22Rv1 (cell line): ENCODE data around the gene KRTAP20-2.

ENCODE experiments used
- H3K27ac ChIP-seq: fragments of 450-650 bp; 2 replicates; pipeline ENCODE4 v1.5.1; 2017
- CTCF ChIP-seq: fragments of 450-650 bp; IDR thresholded peaks from 2 replicates; pipeline ENCODE4 v1.5.1; 2017; ENCODE audit warnings: mild to moderate bottlenecking
- ZFX ChIP-seq: fragments of 450-650 bp; IDR thresholded peaks from 2 replicates; pipeline ENCODE4 v1.6.1; 2017; ENCODE audit warnings: antibody characterized with exemption, borderline replicate concordance

KRTAP20-2 gene

DNA sequence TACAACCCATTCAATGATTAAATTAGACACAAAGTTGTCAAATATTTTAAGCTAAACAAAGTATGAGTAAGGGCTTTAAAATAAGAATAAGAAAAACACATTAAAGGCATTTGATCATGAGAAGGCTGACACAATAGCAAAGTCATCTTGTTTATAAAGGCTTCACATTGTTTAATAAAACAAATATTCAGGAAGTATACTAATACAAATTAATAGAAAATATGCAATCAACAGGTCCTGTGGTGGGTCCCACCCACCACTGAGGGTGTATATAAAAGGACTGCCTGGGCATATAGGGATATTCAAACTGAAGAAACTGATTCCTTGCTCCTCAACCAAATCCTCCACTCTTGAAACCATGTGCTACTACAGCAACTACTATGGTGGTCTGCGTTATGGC, at the start of gene KRTAP20-2:
TSS of gene KRTAP20-2 (plus strand) at position 301 of the 400 bp plus-strand sequence. CDS start at position 359, 58 bp downstream.
- H3K27ac ChIP-seq, result no peak within 1 kb of the TSS
- no peak for TF ChIP-seq CTCF

GRCh38 chr21:30590297-30590696, 44.7 kb upstream of the KRTAP20-2 start, which contains the start of gene KRTAP22-2:
Gene KRTAP22-2 (minus strand): TSS chr21:30590397.
- TF ChIP-seq ZFX, result no peak
- TF ChIP-seq CTCF, result no peak
- no peak within 1 kb of the TSS for H3K27ac ChIP-seq

DNA sequence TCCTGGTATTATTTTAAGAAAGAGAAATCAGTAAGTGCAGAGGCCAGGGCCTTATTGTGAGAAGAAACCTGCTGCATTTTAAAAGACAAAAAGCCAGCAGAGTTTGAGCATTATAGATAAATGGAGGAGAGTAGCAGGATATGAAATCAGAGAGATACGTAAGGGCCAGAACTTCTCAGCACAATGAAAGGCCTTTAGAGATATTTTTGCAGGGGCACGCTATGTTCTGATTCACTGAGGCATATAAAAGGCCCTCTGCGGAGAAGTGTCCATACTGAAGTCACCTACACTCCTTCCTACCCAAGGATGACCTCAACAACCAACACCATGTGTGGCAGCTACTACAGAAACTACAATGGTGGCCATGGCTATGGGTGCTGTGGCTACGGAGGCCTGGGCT, 42.9 kb upstream of the KRTAP20-2 start, which contains the start of gene KRTAP6-3:
TSS of gene KRTAP6-3 (plus strand) at position 301 of the 400 bp plus-strand sequence. CDS start at position 307, 6 bp downstream.
- no peak within 1 kb of the TSS for H3K27ac ChIP-seq
- no peak for TF ChIP-seq CTCF
- no peak for TF ChIP-seq ZFX

- H3K27ac ChIP-seq, result no peak within 1 kb of the TSS
- TF ChIP-seq CTCF, result no peak
- no peak for TF ChIP-seq ZFX
Measured at GRCh38 chr21:30598802-30599201, 36.2 kb upstream of the KRTAP20-2 start, which contains the start of gene KRTAP6-2. Gene KRTAP6-2 (minus strand): TSS chr21:30598902. CDS start chr21:30598874, 28 bp downstream.

DNA sequence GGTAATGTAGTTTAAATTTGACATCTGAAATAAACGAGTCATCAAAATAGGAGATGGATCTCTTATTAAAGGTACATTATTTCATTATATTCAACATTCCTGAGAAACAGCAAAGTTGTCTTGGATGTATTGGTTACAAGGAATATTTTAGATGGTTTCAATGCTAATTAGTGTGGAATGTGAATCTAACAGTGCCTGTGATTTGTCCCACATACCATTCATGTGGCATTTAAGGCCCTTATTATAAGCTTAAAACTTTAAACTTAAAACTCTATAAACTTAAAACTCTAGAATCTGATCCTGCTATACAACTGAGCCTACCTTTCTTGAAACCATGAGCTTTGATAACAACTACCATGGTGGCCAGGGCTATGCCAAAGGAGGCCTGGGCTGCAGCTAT, 34.2 kb upstream of the KRTAP20-2 start, which contains the start of gene KRTAP22-1:
TSS of gene KRTAP22-1 (plus strand) at position 301 of the 400 bp plus-strand sequence.
- no peak within 1 kb of the TSS for H3K27ac ChIP-seq
- TF ChIP-seq ZFX (no peak), CTCF (no peak)

DNA sequence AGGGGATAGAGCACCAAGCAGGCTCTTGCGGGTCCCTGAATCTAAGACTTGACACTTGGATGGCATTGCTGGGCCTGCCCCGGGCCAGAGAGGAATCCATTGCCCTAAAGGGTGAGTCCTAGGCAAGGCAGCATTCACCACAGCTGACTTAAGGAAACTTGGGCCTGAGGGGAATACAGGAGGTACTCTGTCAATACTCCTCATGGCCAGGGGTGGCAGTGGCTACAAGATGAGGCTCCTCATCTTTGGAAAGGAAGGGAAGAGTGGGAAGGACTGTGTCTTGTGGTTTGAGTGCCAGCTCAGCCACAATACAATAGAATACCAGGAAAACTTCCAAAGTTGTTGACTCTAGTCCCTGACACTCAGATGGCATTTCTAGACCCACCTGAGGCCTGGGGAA, 29.0 kb upstream of the KRTAP20-2 start:
- TF ChIP-seq CTCF (no peak), ZFX (no peak)
- H3K27ac ChIP-seq, result no peak overlapping the region

DNA sequence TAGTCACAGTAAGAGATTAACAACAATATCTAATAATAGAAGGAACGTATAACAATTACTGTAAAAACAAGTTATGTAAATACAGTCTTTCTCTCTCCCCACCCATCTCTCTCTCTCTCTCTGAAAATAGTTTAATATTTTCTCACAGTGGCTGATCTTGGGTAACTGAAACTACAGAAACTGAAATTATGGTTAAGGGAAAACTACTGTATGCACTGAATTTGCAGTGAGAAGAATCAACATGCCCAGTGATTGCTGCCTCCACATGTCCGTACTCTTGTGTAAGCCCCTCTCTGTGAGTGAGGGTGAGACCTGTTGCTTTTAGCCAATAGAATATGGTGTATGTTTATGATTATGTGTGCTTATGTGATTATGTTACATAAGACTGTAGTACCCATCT, 22.9 kb upstream of the KRTAP20-2 start:
- no peak overlapping the region for H3K27ac ChIP-seq
- no peak for TF ChIP-seq CTCF
- TF ChIP-seq ZFX, result no peak
